Psoas muscle (tissue), 8 donors: ENCODE data around the gene FBRSL1. TPM values are rescaled to one million over a fixed set of nuclear protein-coding genes. Genes with fewer than 3 reads are reported as not detected.
A peak's percentile ranks its signal among the peaks of the same experiment; 100 is the strongest.

Experiments
- ATAC-seq, 4 donors: fragments of 200-7000 bp; cut with Tn5 transposase; one replicate each; pipeline ENCODE4 v1.9.1; 2020; ENCODE audit warnings: moderate library complexity in 3 of 4, mild to moderate bottlenecking in 2 of 4
- DNase-seq, 2 donors: peaks; one replicate each; pipeline ENCODE4 v3.0.0-alpha.2; 2020
- H3K27ac ChIP-seq: fragments of 200-600 bp; one replicate; pipeline ENCODE4 v1.8.0; 2022
- H3K27me3 ChIP-seq, 3 donors: fragments of 200-600 bp in 1 of 3; one replicate each; pipeline versions ENCODE4 v1.6.1 to v1.8.0; 2013 to 2022; ENCODE audit warnings: low read length in 2 of 3, mild to moderate bottlenecking in 2 of 3, moderate library complexity in 1 of 3; ENCODE audit not compliant: insufficient read depth in 3 of 3
- H3K36me3 ChIP-seq, 2 donors: fragments of 200-600 bp in 1 of 2; one replicate each; pipeline versions ENCODE4 v1.6.1 to v1.8.0; 2013 to 2022; ENCODE audit warnings: low read depth in 1 of 2, mild to moderate bottlenecking in 1 of 2, moderate library complexity in 1 of 2; ENCODE audit not compliant: insufficient read depth in 1 of 2
- H3K4me1 ChIP-seq: fragments of 200-600 bp; one replicate; pipeline ENCODE4 v1.8.0; 2022
- H3K4me3 ChIP-seq: fragments of 200-600 bp; one replicate; pipeline ENCODE4 v1.8.0; 2022; ENCODE audit warnings: mild to moderate bottlenecking
- H3K9me3 ChIP-seq: fragments of 200-600 bp; one replicate; pipeline ENCODE4 v1.8.0; 2022
- WGBS, 3 donors: extraction: QIAGEN DNeasy Blood & Tissue Kit; methylation state at CpG; one replicate each; pipeline versions ENCODE4 v1.1.6 to v1.1.7; 2013; 5-methylcytosine and 5-hydroxymethylcytosine counted together
- intact Hi-C, 2 donors: fragments of 100-400 bp; cut with DNase I; formaldehyde crosslinking; loops; one replicate each; pipeline versions ENCODE4 v1.11.0 to v1.14.2; 2022
- polyA plus RNA-seq, 3 donors: library from polyadenylated mRNA; stranded (reverse); fragments of 200-250 nt; gene quantifications; one replicate each; pipeline ENCODE4 v1.2.3, GENCODE V29; 2013
- total RNA-seq, 4 donors: library from RNA; stranded (reverse); fragmentation: NEBNext Ultra II Directional in 2 of 4; extraction: Animal tissue kit (Norgen Biotek cat#: 25700) in 2 of 4; gene quantifications; one replicate each; pipeline versions ENCODE4 v1.2.1 to v1.2.4, GENCODE V29; 2021 to 2023
- TF ChIP-seq, protein P1 (sequence below): fragments of 200-600 bp; IDR thresholded peaks from one replicate; pipeline ENCODE4 v1.8.0; 2022; ENCODE audit warnings: antibody characterized with exemption
- donor health status: healthy with polysubstance abuse.
- donor health status: DM: no; HTN: no; CAD: no; lungs with moderate emphysema.
- donor health status: Bipolar disorder and iron deficiency.
- donor health status: healthy.
- donor health status: DM: yes; HTN: yes; CAD: no.
- donor health status: DM: no; HTN: no; CAD: no.
- donor health status: DM: no; HTN: no; CAD: no.
- donor health status: DM: yes; HTN: yes; CAD: no.

Gene FBRSL1
- total and polyA plus RNA-seq, 7 donors = 23.0 to 54.5 (median 40.1) TPM

- intact Hi-C loops = loop anchor here in 1 of 2 donors (2.0 to 10.0 kb wide), 2 partner anchors 107 to 367 kb away; no protein-coding TSS in a partner anchor
- Histone ChIP-seq H3K4me1 (peaks cover 4% of the 10 kb centered on the region), H3K9me3 (no peaks in the 10 kb centered on the region), H3K36me3 (peaks cover 0 to 5% of the 10 kb centered on the region in 2 donors), H3K27me3 (no peaks in the 10 kb centered on the region), H3K4me3 (no peak overlapping the region), H3K27ac (no peak overlapping the region)
- ATAC-seq (no peak), DNase-seq (no peak)
- TF ChIP-seq, protein P1, sequence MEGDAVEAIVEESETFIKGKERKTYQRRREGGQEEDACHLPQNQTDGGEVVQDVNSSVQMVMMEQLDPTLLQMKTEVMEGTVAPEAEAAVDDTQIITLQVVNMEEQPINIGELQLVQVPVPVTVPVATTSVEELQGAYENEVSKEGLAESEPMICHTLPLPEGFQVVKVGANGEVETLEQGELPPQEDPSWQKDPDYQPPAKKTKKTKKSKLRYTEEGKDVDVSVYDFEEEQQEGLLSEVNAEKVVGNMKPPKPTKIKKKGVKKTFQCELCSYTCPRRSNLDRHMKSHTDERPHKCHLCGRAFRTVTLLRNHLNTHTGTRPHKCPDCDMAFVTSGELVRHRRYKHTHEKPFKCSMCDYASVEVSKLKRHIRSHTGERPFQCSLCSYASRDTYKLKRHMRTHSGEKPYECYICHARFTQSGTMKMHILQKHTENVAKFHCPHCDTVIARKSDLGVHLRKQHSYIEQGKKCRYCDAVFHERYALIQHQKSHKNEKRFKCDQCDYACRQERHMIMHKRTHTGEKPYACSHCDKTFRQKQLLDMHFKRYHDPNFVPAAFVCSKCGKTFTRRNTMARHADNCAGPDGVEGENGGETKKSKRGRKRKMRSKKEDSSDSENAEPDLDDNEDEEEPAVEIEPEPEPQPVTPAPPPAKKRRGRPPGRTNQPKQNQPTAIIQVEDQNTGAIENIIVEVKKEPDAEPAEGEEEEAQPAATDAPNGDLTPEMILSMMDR = no peak
- 85 to 89% (median 87%) methylated on average over 22 to 27 of the region's 27 CpGs for WGBS, 3 donors
Observed at GRCh38 chr12:132521712-132522292, 31.9 kb downstream of the FBRSL1 start.

GRCh38 chr12:132522592-132523380, 32.8 kb downstream of the FBRSL1 start:
- H3K4me3 ChIP-seq = no peak overlapping the region
- TF ChIP-seq, protein P1 = no peak
- DNase-seq (no peak), ATAC-seq (peak in 2 of 4 donors; percentile 4 to 34)
- peaks cover 4% of the 10 kb centered on the region for H3K4me1 ChIP-seq
- no peaks in the 10 kb centered on the region for H3K9me3 ChIP-seq
- 75 to 87% (median 79%) methylated on average over 24 to 25 of the region's 25 CpGs for WGBS, 3 donors
- H3K27ac ChIP-seq = no peak overlapping the region
- H3K27me3 ChIP-seq = no peaks in the 10 kb centered on the region
- peaks cover 0 to 5% of the 10 kb centered on the region in 2 donors for H3K36me3 ChIP-seq
- intact Hi-C loops = loop anchor here (1.0 to 10.0 kb wide), 3 partner anchors 107 to 368 kb away; no protein-coding TSS in a partner anchor

GRCh38 chr12:132523576-132524331, 33.8 kb downstream of the FBRSL1 start:
- Histone ChIP-seq H3K27me3 (no peaks in the 10 kb centered on the region), H3K4me1 (peaks cover 4% of the 10 kb centered on the region), H3K4me3 (no peak overlapping the region), H3K9me3 (no peaks in the 10 kb centered on the region), H3K36me3 (peaks cover 0 to 5% of the 10 kb centered on the region in 2 donors), H3K27ac (no peak overlapping the region)
- 44 to 56% (median 49%) methylated on average over 24 to 28 of the region's 28 CpGs for WGBS, 3 donors
- intact Hi-C loops = loop anchor here (1.0 to 10.0 kb wide), 3 partner anchors 108 to 369 kb away; no protein-coding TSS in a partner anchor
- DNase-seq = peak; percentile 73 to 87
- TF ChIP-seq, protein P1 = peak; percentile 88
- peak; percentile 80 to 91 (median 84) for ATAC-seq

DNA sequence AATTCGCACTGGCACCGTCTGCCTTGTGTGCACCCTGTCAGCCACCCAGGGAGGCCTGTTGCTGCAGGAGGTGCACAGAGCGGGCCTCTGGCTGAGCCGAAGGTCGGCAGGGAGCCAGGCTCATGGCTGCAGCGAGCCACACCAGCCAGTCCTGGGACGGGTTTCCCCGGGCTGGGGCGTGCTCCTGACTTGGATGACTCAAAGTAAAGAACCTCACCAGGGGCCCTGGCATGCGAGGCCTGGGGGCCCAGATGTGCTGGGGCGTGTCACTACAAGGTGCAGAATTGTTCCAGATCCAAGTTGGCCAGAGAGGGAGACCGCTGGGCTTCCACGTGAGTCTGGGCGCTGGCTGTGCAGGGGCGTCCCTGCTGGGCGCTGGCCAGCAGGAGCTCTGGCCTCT, 34.5 kb downstream of the FBRSL1 start:
- Histone ChIP-seq H3K4me1 (peaks cover 4% of the 10 kb centered on the region), H3K27me3 (no peaks in the 10 kb centered on the region), H3K27ac (no peak overlapping the region), H3K4me3 (no peak overlapping the region), H3K9me3 (no peaks in the 10 kb centered on the region), H3K36me3 (peaks cover 0 to 5% of the 10 kb centered on the region in 2 donors)
- intact Hi-C loops = loop anchor here in 1 of 2 donors (10.0 kb wide), 1 partner anchor 370 kb away; no protein-coding TSS in a partner anchor
- 82 to 83% (median 83%) methylated on average over 16 of the region's 16 CpGs for WGBS, 3 donors
- no peak for DNase-seq
- no peak for ATAC-seq
- TF ChIP-seq, protein P1 = no peak
